Activated T-cell treated with anti-CD3 and anti-CD28 coated beads, Interleukin-2, amount 50 U/mL, for 4 hours (primary cell): ENCODE measurements around the gene UQCRC2. TPM values are rescaled to one million over a fixed set of nuclear protein-coding genes. Genes with fewer than 3 reads are reported as not detected.

Experiments
- total RNA-seq, 3 donors: library from RNA; stranded (reverse); gene quantifications; one replicate each; pipeline ENCODE4 v1.2.1, GENCODE V29; 2021

UQCRC2 gene
- total RNA-seq, 3 donors from 2014 or later, result 217 to 251 (median 225) TPM

Other genes with a start within 250 kb of the UQCRC2 start
- 10 to 100 TPM; 72.4 to 88.3 (median 84.4) TPM for gene NPIPB4, start 95.6 kb upstream of the UQCRC2 start, total RNA-seq
- not detected for gene PDZD9, start 47.8 kb downstream of the UQCRC2 start, total RNA-seq
- 1 to 10 TPM; 5.3 to 8.2 (median 7.0) TPM for gene MOSMO, start 54.8 kb downstream of the UQCRC2 start, total RNA-seq
- under 1 TPM in 2 of 3 donors, not detected in 1; 0.08 to 0.10 TPM for gene VWA3A, start 139.2 kb downstream of the UQCRC2 start, total RNA-seq
- gene SDR42E2, start 209.1 kb downstream of the UQCRC2 start, total RNA-seq, result not detected